Activated B cell treated with CpG ODN at 0.5 μM for 24 hours (primary cell): ENCODE measurements around the gene EHMT2. TPM values are rescaled to one million over a fixed set of nuclear protein-coding genes. Genes with fewer than 3 reads are reported as not detected.
"Not testable (repeated sequence)": the region's sequence is repeated elsewhere in the genome, so short reads cannot be mapped to it uniquely, and the experiment has no call there.

Source experiments
- ATAC-seq: fragments of 200-7000 bp; cut with Tn5 transposase; one replicate; pipeline ENCODE4 v1.10.0; 2021; ENCODE audit warnings: low read depth, mild to moderate bottlenecking, moderate library complexity
- CTCF ChIA-PET: fragments of 350-600 bp; sonication (Branson Sonifier 250); formaldehyde crosslinking; loops from one replicate; lab custom pipeline; 2021; ENCODE audit warnings: antibody characterized with exemption; lab: Charles Lee
- POLR2A ChIA-PET: fragments of 350-600 bp; sonication (Branson Sonifier 250); formaldehyde crosslinking; loops from one replicate; lab custom pipeline; 2021; ENCODE audit warnings: antibody characterized with exemption; lab: Charles Lee
- DNase-seq: peaks from one replicate; pipeline ENCODE4 v3.0.0; 2022
- H3K27ac Mint-ChIP-seq: one replicate; pipeline ENCODE4 v1.8.0; 2020; ENCODE audit warnings: mixed read lengths
- H3K27me3 Mint-ChIP-seq: one replicate; pipeline ENCODE4 v1.8.0; 2021; ENCODE audit warnings: mixed read lengths
- H3K36me3 Mint-ChIP-seq: one replicate; pipeline ENCODE4 v1.8.0; 2021; ENCODE audit warnings: low read depth, mixed read lengths
- H3K4me1 Mint-ChIP-seq: one replicate; pipeline ENCODE4 v1.8.0; 2021; ENCODE audit warnings: mixed read lengths
- H3K4me3 Mint-ChIP-seq: one replicate; pipeline ENCODE4 v1.8.0; 2020; ENCODE audit warnings: mild to moderate bottlenecking, mixed read lengths
- H3K9me3 Mint-ChIP-seq: one replicate; pipeline ENCODE4 v1.8.0; 2020; ENCODE audit warnings: mixed read lengths
- CTCF ChIP-seq: fragments of 200-600 bp; IDR thresholded peaks from one replicate; pipeline ENCODE4 v1.8.0; 2022; ENCODE audit warnings: antibody characterized with exemption, mild to moderate bottlenecking
- intact Hi-C: fragments of 100-400 bp; cut with micrococcal nuclease; formaldehyde crosslinking; loops from one replicate; pipeline ENCODE4 v1.15.1; 2024
- total RNA-seq: library from RNA; stranded (reverse); gene quantifications from 2 replicates; pipeline ENCODE4 v1.2.3, GENCODE V29; 2022

EHMT2 gene
- total RNA-seq, 1 donor from 2014 or later: 58.4 TPM

GRCh38 chr6:31838968-31839367 lies 58.5 kb downstream of the EHMT2 start:
- Mint-ChIP-seq H3K4me1 (peaks cover 47% of the 10 kb centered on the region), H3K27ac (no peak overlapping the region), H3K4me3 (peak overlapping the region; percentile 11), H3K36me3 (peaks cover 66% of the 10 kb centered on the region), H3K9me3 (no peaks in the 10 kb centered on the region), H3K27me3 (no peaks in the 10 kb centered on the region)
- CTCF ChIA-PET: interaction anchor here (1.2 kb wide), 1 partner anchor 49 kb away, joined by 4 read pairs; no protein-coding TSS in a partner anchor
- POLR2A ChIA-PET: interaction anchor here (0.8 to 9.9 kb wide), 9 partner anchors 11 to 289 kb away, joined by 3 to 133 read pairs (median 3); partner anchors contain the start of genes CSNK2B, GPANK1, HSPA1A and HSPA1B
- ATAC-seq: no peak
- no peak for TF ChIP-seq CTCF
- no peak for DNase-seq
- intact Hi-C loops: no loop called here

- ATAC-seq, H3K27me3 Mint-ChIP-seq, H3K9me3 Mint-ChIP-seq, DNase-seq, CTCF ChIA-PET, intact Hi-C loops: not testable (repeated sequence)
- Mint-ChIP-seq H3K4me3 (peak overlapping the region; percentile 99), H3K4me1 (peaks cover 51% of the 10 kb centered on the region), H3K36me3 (peaks cover 66% of the 10 kb centered on the region), H3K27ac (peak overlapping the region; percentile 98)
- POLR2A ChIA-PET: interaction anchor here (1.1 to 9.9 kb wide), 7 partner anchors 11 to 173 kb away, joined by 3 to 133 read pairs (median 3); partner anchors contain the start of genes CSNK2B, GPANK1, HSPA1B and NEU1
Observed at GRCh38 chr6:31838114-31838553, 59.4 kb downstream of the EHMT2 start.

DNA sequence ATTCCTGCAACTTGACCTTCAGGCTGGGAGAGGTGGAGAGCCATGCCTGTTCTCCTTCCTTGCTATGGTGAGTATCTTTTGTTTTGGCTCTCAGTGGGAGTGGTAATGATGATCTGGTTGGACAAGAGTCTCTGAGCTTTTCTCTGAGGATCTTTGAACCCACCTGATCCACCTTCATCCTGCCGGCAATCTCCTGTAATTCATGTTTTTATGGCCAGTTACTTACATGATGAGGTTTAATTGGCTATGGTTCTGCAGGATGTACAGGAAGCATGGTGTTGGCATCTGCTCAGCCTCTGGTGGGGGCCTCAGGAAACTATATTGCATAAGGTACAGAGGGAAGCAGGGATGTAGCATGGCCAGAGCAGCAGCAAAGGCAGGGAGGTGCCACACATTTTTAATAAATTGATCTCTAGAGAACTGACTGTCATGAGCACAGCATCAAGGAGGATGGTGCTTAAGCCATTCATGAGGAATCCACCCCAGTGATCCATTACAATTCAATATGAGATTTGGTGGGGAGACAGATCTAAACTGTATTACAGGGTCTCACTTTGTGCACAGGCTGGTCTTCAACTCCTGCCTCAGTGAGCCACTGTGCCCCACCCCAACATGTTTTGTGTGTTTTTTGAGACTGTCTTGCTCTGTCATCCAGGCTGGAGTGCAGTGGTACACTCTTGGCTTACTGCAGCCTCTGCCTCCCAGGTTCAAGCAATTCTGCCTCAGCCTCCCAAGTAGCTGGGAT lies 60.0 kb downstream of the EHMT2 start:
- Mint-ChIP-seq H3K27me3 (no peaks in the 10 kb centered on the region), H3K27ac (peak overlapping the region; percentile 98), H3K4me3 (peak overlapping the region; percentile 99), H3K36me3 (peaks cover 66% of the 10 kb centered on the region), H3K4me1 (peaks cover 56% of the 10 kb centered on the region), H3K9me3 (no peaks in the 10 kb centered on the region)
- ATAC-seq (no peak), DNase-seq (no peak)
- POLR2A ChIA-PET: interaction anchor here (0.5 to 9.9 kb wide), 11 partner anchors 10 to 339 kb away, joined by 3 to 133 read pairs (median 4); partner anchors contain the start of genes CSNK2B, DXO, GPANK1 and HSPA1B
- intact Hi-C loops: no loop called here
- TF ChIP-seq CTCF: no peak
- CTCF ChIA-PET: no interaction called here

GRCh38 chr6:31836474-31837368 lies 60.8 kb downstream of the EHMT2 start:
- ChIA-PET CTCF (interaction anchor here (1.1 kb wide), 1 partner anchor 27 kb away, joined by 4 read pairs; the partner anchor contains the start of gene NEU1), POLR2A (interaction anchor here (0.5 to 9.9 kb wide), 15 partner anchors 7 to 1236 kb away, joined by 3 to 133 read pairs (median 6); partner anchors contain the start of genes C6orf47, CLIC1, DDAH2 and DDX39B)
- no peak for TF ChIP-seq CTCF
- peak overlapping the region; percentile 98 for H3K27ac Mint-ChIP-seq
- peaks cover 57% of the 10 kb centered on the region for H3K4me1 Mint-ChIP-seq
- peak overlapping the region; percentile 99 for H3K4me3 Mint-ChIP-seq
- intact Hi-C loops: no loop called here
- H3K36me3 Mint-ChIP-seq: peaks cover 62% of the 10 kb centered on the region
- ATAC-seq (no peak), DNase-seq (no peak)
- H3K9me3 Mint-ChIP-seq: no peaks in the 10 kb centered on the region
- H3K27me3 Mint-ChIP-seq: no peaks in the 10 kb centered on the region

- ChIA-PET CTCF (interaction anchor here (1.1 kb wide), 2 partner anchors 27 to 285 kb away, joined by 4 read pairs; partner anchors contain the start of gene NEU1), POLR2A (interaction anchor here (0.6 to 9.9 kb wide), 25 partner anchors 8 to 1940 kb away, joined by 3 to 133 read pairs (median 4); partner anchors contain the start of genes C6orf47, CLIC1, DDAH2 and DDX39B)
- Mint-ChIP-seq H3K4me1 (peaks cover 59% of the 10 kb centered on the region), H3K27ac (peak overlapping the region; percentile 98), H3K9me3 (no peaks in the 10 kb centered on the region), H3K4me3 (peak overlapping the region; percentile 99), H3K27me3 (no peaks in the 10 kb centered on the region), H3K36me3 (peaks cover 59% of the 10 kb centered on the region)
- TF ChIP-seq CTCF: no peak
- intact Hi-C loops: no loop called here
- ATAC-seq (no peak), DNase-seq (no peak)
Observed at GRCh38 chr6:31836047-31836473, 61.4 kb downstream of the EHMT2 start.
